Activated T-cell treated with anti-CD3 and anti-CD28 coated beads, Interleukin-2, amount 50 U/mL, for 24 hours (primary cell): ENCODE results near the gene RFXANK.
"Not testable (repeated sequence)": the region's sequence is repeated elsewhere in the genome, so short reads cannot be mapped to it uniquely, and the experiment has no call there.

Experiments used
- DNase-seq: peaks from one replicate; pipeline ENCODE4 v3.0.0-alpha.2; 2020
- H3K27ac Mint-ChIP-seq: 2 replicates; pipeline ENCODE4 v1.8.0; 2020; ENCODE audit warnings: mild to moderate bottlenecking, mixed read lengths
- H3K27me3 Mint-ChIP-seq: 2 replicates; pipeline ENCODE4 v1.8.0; 2020; ENCODE audit warnings: mixed read lengths
- H3K36me3 Mint-ChIP-seq: 2 replicates; pipeline ENCODE4 v1.8.0; 2020; ENCODE audit warnings: low read depth, mixed read lengths
- H3K4me1 Mint-ChIP-seq: 2 replicates; pipeline ENCODE4 v1.8.0; 2020; ENCODE audit warnings: low read depth, mixed read lengths
- H3K4me3 Mint-ChIP-seq: 2 replicates; pipeline ENCODE4 v1.8.0; 2020; ENCODE audit warnings: mild to moderate bottlenecking, moderate library complexity, mixed read lengths
- H3K9me3 Mint-ChIP-seq: 2 replicates; pipeline ENCODE4 v1.8.0; 2020; ENCODE audit warnings: mixed read lengths

The RFXANK gene

GRCh38 chr19:19209372-19209771 is 17.3 kb downstream of the RFXANK start:
- Mint-ChIP-seq H3K9me3 (no peaks in the 10 kb centered on the region), H3K27ac (no peak overlapping the region), H3K27me3 (peaks cover 39% of the 10 kb centered on the region), H3K4me3 (no peak overlapping the region), H3K36me3 (no peaks in the 10 kb centered on the region), H3K4me1 (peaks cover 15% of the 10 kb centered on the region)
- no peak for DNase-seq

GRCh38 chr19:19211499-19212420 is 19.7 kb downstream of the RFXANK start, which contains the start of gene NCAN:
Gene NCAN, plus strand, starts transcription at chr19:19211958. Its CDS starts 4,996 bp downstream, at chr19:19216954.
- no peak within 1 kb of the TSS for H3K27ac Mint-ChIP-seq
- H3K36me3 Mint-ChIP-seq, result no peaks in the 10 kb centered on the region
- peaks cover 60% of the 10 kb centered on the region for H3K27me3 Mint-ChIP-seq
- H3K4me3 Mint-ChIP-seq, result no peak within 1 kb of the TSS
- no peaks in the 10 kb centered on the region for H3K9me3 Mint-ChIP-seq
- no peak for DNase-seq
- H3K4me1 Mint-ChIP-seq, result peaks cover 13% of the 10 kb centered on the region

GRCh38 chr19:19212916-19213315 is 20.9 kb downstream of the RFXANK start:
- Mint-ChIP-seq H3K9me3 (no peaks in the 10 kb centered on the region), H3K4me3 (no peak overlapping the region), H3K27me3 (peaks cover 66% of the 10 kb centered on the region), H3K27ac (no peak overlapping the region), H3K36me3 (no peaks in the 10 kb centered on the region), H3K4me1 (peaks cover 3% of the 10 kb centered on the region)
- no peak for DNase-seq

GRCh38 chr19:19213426-19214158 is 21.5 kb downstream of the RFXANK start:
- no peaks in the 10 kb centered on the region for H3K9me3 Mint-ChIP-seq
- H3K4me1 Mint-ChIP-seq, result peaks cover 3% of the 10 kb centered on the region
- H3K27me3 Mint-ChIP-seq, result peaks cover 66% of the 10 kb centered on the region
- no peak overlapping the region for H3K27ac Mint-ChIP-seq
- H3K4me3 Mint-ChIP-seq, result no peak overlapping the region
- no peaks in the 10 kb centered on the region for H3K36me3 Mint-ChIP-seq
- no peak for DNase-seq

- no peak for DNase-seq
- Mint-ChIP-seq H3K27ac (no peak overlapping the region), H3K9me3 (no peaks in the 10 kb centered on the region), H3K4me3 (no peak overlapping the region), H3K36me3 (no peaks in the 10 kb centered on the region), H3K27me3 (peaks cover 69% of the 10 kb centered on the region), H3K4me1 (peaks cover 3% of the 10 kb centered on the region)
Observed at GRCh38 chr19:19214159-19214490, 22.1 kb downstream of the RFXANK start.

- peak; percentile 49 for DNase-seq
- peaks cover 69% of the 10 kb centered on the region for H3K27me3 Mint-ChIP-seq
- H3K27ac Mint-ChIP-seq, result no peak overlapping the region
- no peaks in the 10 kb centered on the region for H3K9me3 Mint-ChIP-seq
- no peak overlapping the region for H3K4me3 Mint-ChIP-seq
- no peaks in the 10 kb centered on the region for H3K36me3 Mint-ChIP-seq
- H3K4me1 Mint-ChIP-seq, result peaks cover 3% of the 10 kb centered on the region
Observed at GRCh38 chr19:19214892-19215291, 22.8 kb downstream of the RFXANK start.

GRCh38 chr19:19215792-19216191 is 23.7 kb downstream of the RFXANK start:
- Mint-ChIP-seq H3K27ac (no peak overlapping the region), H3K36me3 (no peaks in the 10 kb centered on the region), H3K9me3 (no peaks in the 10 kb centered on the region), H3K4me1 (peaks cover 3% of the 10 kb centered on the region), H3K4me3 (no peak overlapping the region), H3K27me3 (peaks cover 64% of the 10 kb centered on the region)
- DNase-seq, result no peak

GRCh38 chr19:19217099-19217498 is 25.0 kb downstream of the RFXANK start:
- H3K9me3 Mint-ChIP-seq, result no peaks in the 10 kb centered on the region
- peaks cover 53% of the 10 kb centered on the region for H3K27me3 Mint-ChIP-seq
- peaks cover 3% of the 10 kb centered on the region for H3K4me1 Mint-ChIP-seq
- DNase-seq, result no peak
- no peak overlapping the region for H3K27ac Mint-ChIP-seq
- no peaks in the 10 kb centered on the region for H3K36me3 Mint-ChIP-seq
- H3K4me3 Mint-ChIP-seq, result no peak overlapping the region

- H3K4me1 Mint-ChIP-seq, result peaks cover 2% of the 10 kb centered on the region
- H3K4me3 Mint-ChIP-seq, result no peak overlapping the region
- H3K36me3 Mint-ChIP-seq, result no peaks in the 10 kb centered on the region
- peaks cover 40% of the 10 kb centered on the region for H3K27me3 Mint-ChIP-seq
- no peak overlapping the region for H3K27ac Mint-ChIP-seq
- DNase-seq, result no peak
- H3K9me3 Mint-ChIP-seq, result no peaks in the 10 kb centered on the region
Observed at GRCh38 chr19:19218911-19219310, 26.9 kb downstream of the RFXANK start.

- H3K4me3 Mint-ChIP-seq, H3K27ac Mint-ChIP-seq, H3K9me3 Mint-ChIP-seq, H3K36me3 Mint-ChIP-seq, DNase-seq, H3K4me1 Mint-ChIP-seq: not testable (repeated sequence)
- peaks cover 32% of the 10 kb centered on the region for H3K27me3 Mint-ChIP-seq
Observed at GRCh38 chr19:19221000-19221399, 28.9 kb downstream of the RFXANK start.

GRCh38 chr19:19223060-19223459 is 31.0 kb downstream of the RFXANK start:
- Mint-ChIP-seq H3K4me3 (no peak overlapping the region), H3K9me3 (no peaks in the 10 kb centered on the region), H3K4me1 (peaks cover 5% of the 10 kb centered on the region), H3K36me3 (no peaks in the 10 kb centered on the region), H3K27ac (no peak overlapping the region), H3K27me3 (peaks cover 24% of the 10 kb centered on the region)
- no peak for DNase-seq

GRCh38 chr19:19223636-19224035 is 31.6 kb downstream of the RFXANK start:
- H3K4me3 Mint-ChIP-seq, result no peak overlapping the region
- H3K9me3 Mint-ChIP-seq, result no peaks in the 10 kb centered on the region
- no peak overlapping the region for H3K27ac Mint-ChIP-seq
- H3K27me3 Mint-ChIP-seq, result peaks cover 30% of the 10 kb centered on the region
- no peak for DNase-seq
- H3K36me3 Mint-ChIP-seq, result no peaks in the 10 kb centered on the region
- H3K4me1 Mint-ChIP-seq, result peaks cover 5% of the 10 kb centered on the region

GRCh38 chr19:19224150-19224851 is 32.2 kb downstream of the RFXANK start:
- no peak overlapping the region for H3K27ac Mint-ChIP-seq
- no peaks in the 10 kb centered on the region for H3K36me3 Mint-ChIP-seq
- peaks cover 5% of the 10 kb centered on the region for H3K4me1 Mint-ChIP-seq
- DNase-seq, result no peak
- peaks cover 31% of the 10 kb centered on the region for H3K27me3 Mint-ChIP-seq
- H3K9me3 Mint-ChIP-seq, result no peaks in the 10 kb centered on the region
- peak overlapping the region; percentile 47 for H3K4me3 Mint-ChIP-seq

GRCh38 chr19:19224852-19225494 is 32.9 kb downstream of the RFXANK start:
- peak; percentile 83 for DNase-seq
- Mint-ChIP-seq H3K27ac (no peak overlapping the region), H3K4me1 (peaks cover 5% of the 10 kb centered on the region), H3K27me3 (peaks cover 31% of the 10 kb centered on the region), H3K36me3 (no peaks in the 10 kb centered on the region), H3K9me3 (no peaks in the 10 kb centered on the region), H3K4me3 (peak overlapping the region; percentile 60)
